B cell (primary cell): ENCODE data around the gene DAPK3. TPM values are rescaled to one million over a fixed set of nuclear protein-coding genes. Genes with fewer than 3 reads are reported as not detected.

Experiments used
- ATAC-seq: fragments of 200-7000 bp; cut with Tn5 transposase; one replicate; pipeline ENCODE4 v1.10.0; 2021; ENCODE audit warnings: low read depth, mild to moderate bottlenecking, moderate number of reproducible peaks, moderate library complexity
- CTCF ChIA-PET: fragments of 350-600 bp; sonication (Branson Sonifier 250); formaldehyde crosslinking; loops from one replicate; lab custom pipeline; 2021; ENCODE audit warnings: antibody characterized with exemption, inconsistent platforms; lab: Charles Lee
- POLR2A ChIA-PET: fragments of 350-600 bp; sonication (Branson Sonifier 250); formaldehyde crosslinking; loops from one replicate; lab custom pipeline; 2021; ENCODE audit warnings: antibody characterized with exemption; lab: Charles Lee
- DNase-seq: peaks from one replicate; pipeline ENCODE4 v3.0.0; 2013
- H2AFZ ChIP-seq: 2 replicates; pipeline ENCODE4 v1.6.1; 2012; ENCODE audit warnings: mild to moderate bottlenecking, low read depth, low read length; ENCODE audit not compliant: insufficient read depth, poor library complexity, severe bottlenecking
- H3K27ac ChIP-seq, 2 donors: 1 replicate in 1 of 2; 2 replicates in 1 of 2; pipeline ENCODE4 v1.5.1; 2012 to 2013; ENCODE audit warnings: low read length in 2 of 2, mild to moderate bottlenecking in 2 of 2, moderate library complexity in 1 of 2
- H3K27me3 ChIP-seq, 4 experiments: fragments of 200-600 bp in 1 of 4; sonication (generic) in 1 of 4; replicated peaks in 1 of 4; 1 replicate in 2 of 4; 2 replicates in 2 of 4; pipeline versions ENCODE4 v1.6.1 to v1.7.0; 2013 to 2016; ENCODE audit warnings: low read length in 3 of 4, mild to moderate bottlenecking in 2 of 4, mixed read lengths in 1 of 4, moderate library complexity in 1 of 4; ENCODE audit not compliant: insufficient read depth in 4 of 4, control insufficient read depth in 3 of 4; ENCODE audit errors: control extremely low read depth in 1 of 4
- H3K36me3 ChIP-seq, 2 experiments: replicated peaks in 1 of 2; 1 replicate in 1 of 2; 2 replicates in 1 of 2; pipeline versions ENCODE4 v1.6.1 to v1.7.1; 2013; ENCODE audit warnings: low read length in 1 of 2; ENCODE audit not compliant: insufficient read depth in 2 of 2, control insufficient read depth in 1 of 2; ENCODE audit errors: control extremely low read depth in 1 of 2, extremely low read depth in 1 of 2
- H3K4me1 ChIP-seq, 2 donors: fragments of 200-600 bp in 1 of 2; sonication (generic) in 1 of 2; 1 replicate in 1 of 2; 2 replicates in 1 of 2; pipeline versions ENCODE4 v1.5.1 to v1.6.1; 2013 to 2017; ENCODE audit warnings: low read length in 2 of 2; ENCODE audit not compliant: control insufficient read depth in 2 of 2, insufficient read depth in 2 of 2
- H3K4me2 ChIP-seq: replicated peaks from 2 replicates; pipeline ENCODE3; 2012; ENCODE audit warnings: mild to moderate bottlenecking, low read depth, low read length; ENCODE audit not compliant: poor library complexity, severe bottlenecking
- H3K4me3 ChIP-seq, 5 experiments: fragments of 200-600 bp in 1 of 5; sonication (generic) in 1 of 5; 1 replicate in 3 of 5; 2 replicates in 2 of 5; pipeline versions ENCODE4 v1.5.1 to v1.7.0; 2011 to 2016; ENCODE audit warnings: low read length in 4 of 5, mild to moderate bottlenecking in 4 of 5, low read depth in 2 of 5, control low read depth in 1 of 5, moderate library complexity in 1 of 5; ENCODE audit not compliant: insufficient read depth in 1 of 5; ENCODE audit errors: control extremely low read depth in 1 of 5, extremely low read depth in 1 of 5
- H3K79me2 ChIP-seq: fragments of 200-600 bp; sonication (generic); one replicate; pipeline ENCODE4 v1.6.0; 2016; ENCODE audit warnings: low read length; ENCODE audit not compliant: control insufficient read depth, insufficient read depth
- H3K9ac ChIP-seq: fragments of 200-600 bp; sonication (generic); 2 replicates; pipeline ENCODE4 v1.6.1; 2017; ENCODE audit warnings: mild to moderate bottlenecking, low read length, moderate library complexity
- H3K9me3 ChIP-seq, 3 donors: one replicate each; pipeline versions ENCODE4 v1.6.1 to v1.7.1; 2013; ENCODE audit warnings: low read length in 2 of 3; ENCODE audit not compliant: control insufficient read depth in 2 of 3, insufficient read depth in 1 of 3; ENCODE audit errors: control extremely low read depth in 1 of 3
- H4K20me1 ChIP-seq: 2 replicates; pipeline ENCODE4 v1.6.0; 2012; ENCODE audit warnings: mild to moderate bottlenecking, low read length; ENCODE audit not compliant: insufficient read depth, control insufficient read depth, poor library complexity, severe bottlenecking
- H3K27ac Mint-ChIP-seq: one replicate; pipeline ENCODE4 v1.8.0; 2021; ENCODE audit warnings: mixed read lengths
- H3K27me3 Mint-ChIP-seq: one replicate; pipeline ENCODE4 v1.8.0; 2021; ENCODE audit warnings: mixed read lengths
- H3K4me1 Mint-ChIP-seq: one replicate; pipeline ENCODE4 v1.8.0; 2021; ENCODE audit warnings: mixed read lengths
- H3K4me3 Mint-ChIP-seq: one replicate; pipeline ENCODE4 v1.8.0; 2021; ENCODE audit warnings: mixed read lengths
- H3K9me3 Mint-ChIP-seq: one replicate; pipeline ENCODE4 v1.8.0; 2022; ENCODE audit warnings: mixed read lengths; ENCODE audit not compliant: insufficient read depth
- EZH2 ChIP-seq: IDR thresholded peaks from 2 replicates; pipeline ENCODE4 v1.6.1; 2012; ENCODE audit warnings: borderline replicate concordance, low read depth, mild to moderate bottlenecking, moderate library complexity, low read length; ENCODE audit not compliant: insufficient read depth, poor library complexity, severe bottlenecking
- WGBS: methylation state at CpG from one replicate; pipeline ENCODE4 v1.1.5; 2013; ENCODE audit warnings: missing lambda C conversion rate; ENCODE audit not compliant: insufficient coverage; 5-methylcytosine and 5-hydroxymethylcytosine counted together
- intact Hi-C: fragments of 100-400 bp; cut with micrococcal nuclease; formaldehyde crosslinking; loops from one replicate; pipeline ENCODE4 v1.10.0; 2022
- polyA plus RNA-seq: library from polyadenylated mRNA; depleted of rRNA; stranded (reverse); fragments of >200 nt; gene quantifications from 2 replicates; pipeline ENCODE4 v1.2.3, GENCODE V29; 2012
- total RNA-seq, 2 donors: library from RNA; stranded (reverse); fragments of 120-200 nt in 1 of 2; gene quantifications; 1 replicate in 1 of 2; 2 replicates in 1 of 2; pipeline versions ENCODE4 v1.2.3 to v1.2.4, GENCODE V29; 2013 to 2022
- TF ChIP-seq, protein P1 (sequence below): fragments of 200-600 bp; IDR thresholded peaks from one replicate; pipeline ENCODE4 v1.8.0; 2022; ENCODE audit warnings: antibody characterized with exemption, mild to moderate bottlenecking

The DAPK3 gene
- total and polyA plus RNA-seq, 2 donors (not counting 1 experiment from before 2014, with no cell fraction given): 32.6 to 47.4 TPM

GRCh38 chr19:3966051-3967017, 4.6 kb downstream of the DAPK3 start:
- Histone ChIP-seq H3K27me3 (no peaks in the 10 kb centered on the region), H3K4me3 (no peak overlapping the region), H3K36me3 (peaks cover 2 to 39% of the 10 kb centered on the region in 2 experiments), H4K20me1 (peaks cover 51% of the 10 kb centered on the region), H3K4me2 (no peak overlapping the region), H3K9ac (no peak overlapping the region), H3K27ac (no peak overlapping the region), H3K4me1 (peaks cover 12 to 15% of the 10 kb centered on the region in 2 donors), H2AFZ (no peak overlapping the region), H3K9me3 (no peaks in the 10 kb centered on the region), H3K79me2 (peaks cover 42% of the 10 kb centered on the region)
- ChIA-PET POLR2A (no interaction called here), CTCF (no interaction called here)
- no peak overlapping the region for H3K4me3 Mint-ChIP-seq
- H3K27me3 Mint-ChIP-seq: no peaks in the 10 kb centered on the region
- TF ChIP-seq, protein P1, sequence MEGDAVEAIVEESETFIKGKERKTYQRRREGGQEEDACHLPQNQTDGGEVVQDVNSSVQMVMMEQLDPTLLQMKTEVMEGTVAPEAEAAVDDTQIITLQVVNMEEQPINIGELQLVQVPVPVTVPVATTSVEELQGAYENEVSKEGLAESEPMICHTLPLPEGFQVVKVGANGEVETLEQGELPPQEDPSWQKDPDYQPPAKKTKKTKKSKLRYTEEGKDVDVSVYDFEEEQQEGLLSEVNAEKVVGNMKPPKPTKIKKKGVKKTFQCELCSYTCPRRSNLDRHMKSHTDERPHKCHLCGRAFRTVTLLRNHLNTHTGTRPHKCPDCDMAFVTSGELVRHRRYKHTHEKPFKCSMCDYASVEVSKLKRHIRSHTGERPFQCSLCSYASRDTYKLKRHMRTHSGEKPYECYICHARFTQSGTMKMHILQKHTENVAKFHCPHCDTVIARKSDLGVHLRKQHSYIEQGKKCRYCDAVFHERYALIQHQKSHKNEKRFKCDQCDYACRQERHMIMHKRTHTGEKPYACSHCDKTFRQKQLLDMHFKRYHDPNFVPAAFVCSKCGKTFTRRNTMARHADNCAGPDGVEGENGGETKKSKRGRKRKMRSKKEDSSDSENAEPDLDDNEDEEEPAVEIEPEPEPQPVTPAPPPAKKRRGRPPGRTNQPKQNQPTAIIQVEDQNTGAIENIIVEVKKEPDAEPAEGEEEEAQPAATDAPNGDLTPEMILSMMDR: no peak
- no peak for TF ChIP-seq EZH2
- H3K4me1 Mint-ChIP-seq: peaks cover 23% of the 10 kb centered on the region
- DNase-seq (no peak), ATAC-seq (no peak)
- H3K27ac Mint-ChIP-seq: no peak overlapping the region
- H3K9me3 Mint-ChIP-seq: no peaks in the 10 kb centered on the region
- 92% methylated on average over 29 of the region's 30 CpGs for WGBS
- intact Hi-C loops: no loop called here
